Stomach (tissue), 4 donors: ENCODE results near the gene CCDC59.

Experiments used
- POLR2AphosphoS5 ChIP-seq, 3 donors: sonication (generic); formaldehyde crosslinking; IDR thresholded peaks; one replicate each; pipeline ENCODE4 v1.6.1; 2016; ENCODE audit warnings: antibody characterized with exemption in 3 of 3
- TF ChIP-seq, protein P1 (sequence below), 7 experiments: fragments of 450-650 bp in 4 of 7; fragments of 200-600 bp in 3 of 7; sonication (generic) in 3 of 7; IDR thresholded peaks; one replicate each; pipeline ENCODE4 v1.5.1; 2016 to 2019; ENCODE audit warnings: antibody characterized with exemption in 7 of 7, control low read depth in 2 of 7, mild to moderate bottlenecking in 1 of 7

DNA sequence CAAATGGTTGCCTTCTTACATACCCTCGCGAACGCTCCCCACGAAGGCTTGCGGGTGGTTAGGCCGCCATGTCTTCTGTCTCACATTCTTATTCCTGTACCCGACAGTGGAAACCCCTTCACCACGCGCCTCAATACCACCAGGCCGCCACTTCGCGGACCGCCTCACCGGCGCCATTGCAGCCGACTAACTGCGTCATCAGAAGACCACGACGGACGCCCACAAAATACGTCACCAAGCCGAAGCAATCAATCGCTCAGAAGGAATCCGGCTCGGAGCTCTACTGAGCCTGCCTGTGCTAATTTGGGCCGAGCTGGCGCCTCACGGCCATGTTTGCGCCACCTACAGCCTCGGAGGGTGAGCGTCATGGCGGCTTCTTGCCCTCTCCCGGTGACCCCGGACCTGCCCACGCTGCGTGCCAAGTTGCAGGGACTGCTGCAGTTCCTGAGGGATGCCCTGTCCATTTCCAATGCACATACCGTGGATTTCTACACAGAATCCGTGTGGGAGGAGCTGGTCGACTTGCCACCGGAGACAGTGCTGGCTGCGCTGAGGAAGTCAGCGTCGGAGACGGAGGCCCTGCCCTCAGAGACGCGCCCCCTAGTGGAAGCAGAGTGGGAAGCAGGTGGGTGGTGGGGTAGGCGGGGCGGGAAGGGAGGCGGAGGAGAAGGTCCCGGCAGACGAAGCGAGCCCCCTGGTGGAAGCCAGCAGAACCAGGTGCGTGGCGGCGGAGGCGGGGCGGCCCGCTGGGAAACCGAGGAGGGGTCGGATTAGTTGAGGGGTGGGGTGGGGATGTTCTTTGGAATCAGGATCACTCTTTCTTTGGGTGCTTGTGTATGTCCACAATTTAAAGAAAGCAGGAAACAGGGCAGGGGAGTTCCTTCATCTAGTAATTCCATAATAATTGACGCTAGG, at the start of gene CCDC59, which contains the start of gene METTL25:
- peak; percentile 86 to 97 (median 95) for TF ChIP-seq POLR2AphosphoS5 (IDR thresholded peaks at IDR 0.05)
- TF ChIP-seq, protein P1, sequence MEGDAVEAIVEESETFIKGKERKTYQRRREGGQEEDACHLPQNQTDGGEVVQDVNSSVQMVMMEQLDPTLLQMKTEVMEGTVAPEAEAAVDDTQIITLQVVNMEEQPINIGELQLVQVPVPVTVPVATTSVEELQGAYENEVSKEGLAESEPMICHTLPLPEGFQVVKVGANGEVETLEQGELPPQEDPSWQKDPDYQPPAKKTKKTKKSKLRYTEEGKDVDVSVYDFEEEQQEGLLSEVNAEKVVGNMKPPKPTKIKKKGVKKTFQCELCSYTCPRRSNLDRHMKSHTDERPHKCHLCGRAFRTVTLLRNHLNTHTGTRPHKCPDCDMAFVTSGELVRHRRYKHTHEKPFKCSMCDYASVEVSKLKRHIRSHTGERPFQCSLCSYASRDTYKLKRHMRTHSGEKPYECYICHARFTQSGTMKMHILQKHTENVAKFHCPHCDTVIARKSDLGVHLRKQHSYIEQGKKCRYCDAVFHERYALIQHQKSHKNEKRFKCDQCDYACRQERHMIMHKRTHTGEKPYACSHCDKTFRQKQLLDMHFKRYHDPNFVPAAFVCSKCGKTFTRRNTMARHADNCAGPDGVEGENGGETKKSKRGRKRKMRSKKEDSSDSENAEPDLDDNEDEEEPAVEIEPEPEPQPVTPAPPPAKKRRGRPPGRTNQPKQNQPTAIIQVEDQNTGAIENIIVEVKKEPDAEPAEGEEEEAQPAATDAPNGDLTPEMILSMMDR (IDR thresholded peaks at IDR 0.05) = peak in 5 of 7 experiments; percentile 98 to 100 (median 99)
